ENCODE data around the gene MAP1S. TPM values are rescaled to one million over a fixed set of nuclear protein-coding genes. Genes with fewer than 3 reads are reported as not detected.

MAP1S gene
- 34.0 and 38.6 TPM in 2 replicates for total RNA-seq

GRCh38 chr19:17718947-17719711, at the start of gene MAP1S:
TSS of gene MAP1S (plus strand) at chr19:17719480. CDS start at chr19:17719503, 23 bp downstream.

GRCh38 chr19:17687857-17688784, 31.2 kb upstream of the MAP1S start, which contains the start of gene UNC13A:
TSS of gene UNC13A (minus strand) at chr19:17688354. CDS start at chr19:17688199, 155 bp downstream.

GRCh38 chr19:17751103-17751911, 32.0 kb downstream of the MAP1S start, which contains the start of gene FCHO1:
TSS of gene FCHO1 (plus strand) at chr19:17751477. CDS start at chr19:17755165, 3,688 bp downstream.

Other genes starting within 250 kb of the MAP1S start
- gene SLC27A1, start 249.0 kb upstream of the MAP1S start, total RNA-seq, result 28.0 and 29.8 TPM in 2 replicates
- gene PGLS, start 207.8 kb upstream of the MAP1S start, total RNA-seq, result 139 and 154 TPM in 2 replicates
- 129 and 157 TPM in 2 replicates for gene COLGALT1, start 163.8 kb upstream of the MAP1S start, total RNA-seq
- 0.43 and 1.1 TPM in 2 replicates for gene UNC13A, start 31.1 kb upstream of the MAP1S start, total RNA-seq
- 0.09 and 1.9 TPM in 2 replicates for gene FCHO1, start 32.0 kb downstream of the MAP1S start, total RNA-seq
- gene B3GNT3, start 75.7 kb downstream of the MAP1S start, total RNA-seq, result not detected in 2 replicates
- gene INSL3, start 102.0 kb downstream of the MAP1S start, total RNA-seq, result not detected in 2 replicates
- gene JAK3, start 128.5 kb downstream of the MAP1S start, total RNA-seq, result 3.1 and 8.5 TPM in 2 replicates
- gene RPL18A, start 140.4 kb downstream of the MAP1S start, total RNA-seq, result 2,158 and 3,184 TPM in 2 replicates
- gene SLC5A5, start 152.5 kb downstream of the MAP1S start, total RNA-seq, result not detected in 2 replicates
- 39.5 and 51.2 TPM in 2 replicates for gene CCDC124, start 213.5 kb downstream of the MAP1S start, total RNA-seq
- gene KCNN1, start 247.6 kb downstream of the MAP1S start, total RNA-seq, result 0.51 TPM in 1 of 2 replicates, not detected in the other

Measured in pericardium fibroblast (primary cell).